Measurements from ENCODE around the gene TUBGCP6. TPM values are rescaled to one million over a fixed set of nuclear protein-coding genes. Genes with fewer than 3 reads are reported as not detected.

The TUBGCP6 gene
- total RNA-seq, 1 donor from 2014 or later, result 103 TPM

- no peak for TF ChIP-seq CTCF (IDR thresholded peaks at IDR 0.05)
- ChIA-PET POLR2A (interaction anchor here (4.9 kb wide), 1 partner anchor 11 kb away, joined by 72 read pairs; no protein-coding TSS in a partner anchor), CTCF (interaction anchor here (1.0 kb wide), 1 partner anchor 12 kb away, joined by 3 read pairs; no protein-coding TSS in a partner anchor)
- Mint-ChIP-seq H3K27ac (peak overlapping the region; percentile 35), H3K4me3 (peak overlapping the region; percentile 85), H3K27me3 (no peaks in the 10 kb centered on the region), H3K4me1 (peaks cover 34% of the 10 kb centered on the region), H3K9me3 (no peaks in the 10 kb centered on the region), H3K36me3 (ENCODE audit: low read depth) (peaks cover 35% of the 10 kb centered on the region)
- intact Hi-C loops (cut with micrococcal nuclease), result loop anchor here (10.0 kb wide), 2 partner anchors 187 to 347 kb away; partner anchors contain the start of genes IL17REL and ZBED4
- ATAC-seq (ENCODE audit: low read depth) (no peak), DNase-seq (no peak)
Measured at GRCh38 chr22:50202130-50202666, 42.6 kb downstream of the TUBGCP6 start.

GRCh38 chr22:50201191-50202129, 43.4 kb downstream of the TUBGCP6 start:
- ATAC-seq (ENCODE audit: low read depth), result peak; percentile 20
- H3K9me3 Mint-ChIP-seq, result no peaks in the 10 kb centered on the region
- H3K27ac Mint-ChIP-seq, result peak overlapping the region; percentile 35
- peaks cover 33% of the 10 kb centered on the region for H3K36me3 Mint-ChIP-seq (ENCODE audit: low read depth)
- H3K4me3 Mint-ChIP-seq, result peak overlapping the region; percentile 85
- H3K4me1 Mint-ChIP-seq, result peaks cover 26% of the 10 kb centered on the region
- DNase-seq, result no peak
- intact Hi-C loops (cut with micrococcal nuclease), result loop anchor here (2.0 to 10.0 kb wide), 4 partner anchors 17 to 347 kb away; partner anchors contain the start of genes IL17REL, TRABD and ZBED4
- ChIA-PET CTCF (interaction anchor here (1.0 kb wide), 1 partner anchor 11 kb away, joined by 3 read pairs; no protein-coding TSS in a partner anchor), POLR2A (interaction anchor here (0.6 to 4.9 kb wide), 3 partner anchors 10 to 265 kb away, joined by 3 to 72 read pairs (median 5); no protein-coding TSS in a partner anchor)
- no peak for TF ChIP-seq CTCF (IDR thresholded peaks at IDR 0.05)
- no peaks in the 10 kb centered on the region for H3K27me3 Mint-ChIP-seq

DNA sequence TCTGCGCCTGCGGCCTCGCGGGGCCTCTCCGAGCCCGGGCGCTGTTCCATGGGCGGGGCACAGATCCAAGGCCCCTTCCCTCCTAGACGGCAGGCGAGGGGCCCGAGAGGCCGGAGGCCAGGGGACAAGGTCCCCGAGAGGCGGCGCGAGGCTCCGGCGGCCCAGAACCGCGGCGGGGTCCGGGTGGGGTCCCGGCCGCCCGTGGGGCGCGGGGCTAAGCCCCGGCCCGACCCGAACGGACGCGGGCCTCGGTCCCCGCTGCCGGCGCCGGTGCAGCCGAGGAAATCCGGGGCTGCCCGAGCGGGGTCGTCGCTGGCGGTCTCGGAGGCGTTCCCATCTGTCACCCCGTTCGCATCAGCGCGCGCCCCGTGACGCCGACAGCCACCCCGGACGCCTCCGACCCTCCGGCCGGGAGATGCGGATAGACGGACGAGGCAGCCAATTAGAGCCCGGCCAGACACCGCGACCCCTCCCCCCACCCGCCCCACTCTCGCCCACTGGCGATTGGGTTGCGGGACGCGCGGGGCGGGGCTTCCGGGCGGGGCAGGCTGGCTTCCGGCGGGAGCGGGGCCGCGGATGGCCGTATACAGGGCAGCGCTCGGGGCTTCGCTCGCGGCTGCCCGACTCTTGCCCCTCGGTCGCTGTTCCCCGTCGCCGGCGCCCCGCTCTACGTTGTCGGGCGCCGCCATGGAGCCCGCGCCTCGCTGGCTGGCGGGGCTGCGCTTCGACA, 44.2 kb downstream of the TUBGCP6 start, which contains the start of gene SELENOO:
SELENOO (plus strand) TSS at position 551 of the 730 bp plus-strand sequence; CDS start at position 577, 26 bp downstream.
- no peak for TF ChIP-seq CTCF (IDR thresholded peaks at IDR 0.05)
- Mint-ChIP-seq H3K27me3 (no peaks in the 10 kb centered on the region), H3K27ac (peak within 1 kb of the TSS; percentile 35), H3K4me1 (peaks cover 26% of the 10 kb centered on the region), H3K36me3 (ENCODE audit: low read depth) (peaks cover 33% of the 10 kb centered on the region), H3K4me3 (peak within 1 kb of the TSS; percentile 85), H3K9me3 (no peaks in the 10 kb centered on the region)
- ChIA-PET POLR2A (interaction anchor here (0.8 to 4.9 kb wide), 5 partner anchors 9 to 307 kb away, joined by 3 to 72 read pairs (median 5); partner anchors contain the start of genes LMF2 and NCAPH2), CTCF (no interaction called here)
- DNase-seq (peak; percentile 88), ATAC-seq (ENCODE audit: low read depth) (peak; percentile 93)
- intact Hi-C loops (cut with micrococcal nuclease), result loop anchor here (1.0 to 10.0 kb wide), 5 partner anchors 9 to 346 kb away; partner anchors contain the start of genes IL17REL, TRABD and ZBED4

- peaks cover 31% of the 10 kb centered on the region for H3K4me1 Mint-ChIP-seq
- intact Hi-C loops (cut with micrococcal nuclease), result loop anchor here (1.0 to 10.0 kb wide), 5 partner anchors 9 to 345 kb away; partner anchors contain the start of genes IL17REL, TRABD and ZBED4
- POLR2A ChIA-PET, result interaction anchor here (0.8 to 4.9 kb wide), 4 partner anchors 8 to 308 kb away, joined by 3 to 72 read pairs (median 5); partner anchors contain the start of genes LMF2 and NCAPH2
- peak overlapping the region; percentile 75 for H3K4me3 Mint-ChIP-seq
- no peaks in the 10 kb centered on the region for H3K27me3 Mint-ChIP-seq
- H3K36me3 Mint-ChIP-seq (ENCODE audit: low read depth), result peaks cover 35% of the 10 kb centered on the region
- TF ChIP-seq CTCF (IDR thresholded peaks at IDR 0.05), result no peak
- no peak for DNase-seq
- CTCF ChIA-PET, result no interaction called here
- no peaks in the 10 kb centered on the region for H3K9me3 Mint-ChIP-seq
- H3K27ac Mint-ChIP-seq, result peak overlapping the region; percentile 18
- no peak for ATAC-seq (ENCODE audit: low read depth)
Measured at GRCh38 chr22:50199829-50200460, 44.9 kb downstream of the TUBGCP6 start.

Data from activated B cell treated with CpG ODN at 0.5 μM for 24 hours (primary cell).